GM18517 (cell line): Measurements from ENCODE around the gene PARP9.

Experiments
- ATAC-seq: cut with Tn5 transposase; IDR thresholded peaks from one replicate; pipeline ENCODE4 v1.9.1; 2021; ENCODE audit warnings: mild to moderate bottlenecking, moderate library complexity; ENCODE audit not compliant: unreplicated experiment

PARP9 gene

DNA sequence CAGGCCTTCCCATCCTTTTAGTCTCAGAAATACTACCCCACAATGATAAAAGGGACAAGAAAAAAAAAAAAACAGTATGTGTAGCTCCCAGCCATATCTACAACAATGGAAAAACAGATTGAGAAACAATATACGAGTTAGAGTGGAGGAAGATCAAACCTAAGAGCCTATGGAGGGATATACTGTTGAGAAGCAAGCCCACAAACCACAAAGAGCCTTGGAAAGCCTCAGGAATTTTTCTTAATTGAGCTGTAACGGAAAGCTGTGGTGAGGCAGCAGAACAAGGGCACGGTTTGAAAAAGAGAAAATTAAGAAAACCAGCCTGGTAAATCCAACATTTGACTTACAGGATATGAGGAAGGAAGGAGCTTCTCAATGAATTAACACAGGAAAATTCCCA lies 70.8 kb downstream of the PARP9 start:
- ATAC-seq: no peak

DNA sequence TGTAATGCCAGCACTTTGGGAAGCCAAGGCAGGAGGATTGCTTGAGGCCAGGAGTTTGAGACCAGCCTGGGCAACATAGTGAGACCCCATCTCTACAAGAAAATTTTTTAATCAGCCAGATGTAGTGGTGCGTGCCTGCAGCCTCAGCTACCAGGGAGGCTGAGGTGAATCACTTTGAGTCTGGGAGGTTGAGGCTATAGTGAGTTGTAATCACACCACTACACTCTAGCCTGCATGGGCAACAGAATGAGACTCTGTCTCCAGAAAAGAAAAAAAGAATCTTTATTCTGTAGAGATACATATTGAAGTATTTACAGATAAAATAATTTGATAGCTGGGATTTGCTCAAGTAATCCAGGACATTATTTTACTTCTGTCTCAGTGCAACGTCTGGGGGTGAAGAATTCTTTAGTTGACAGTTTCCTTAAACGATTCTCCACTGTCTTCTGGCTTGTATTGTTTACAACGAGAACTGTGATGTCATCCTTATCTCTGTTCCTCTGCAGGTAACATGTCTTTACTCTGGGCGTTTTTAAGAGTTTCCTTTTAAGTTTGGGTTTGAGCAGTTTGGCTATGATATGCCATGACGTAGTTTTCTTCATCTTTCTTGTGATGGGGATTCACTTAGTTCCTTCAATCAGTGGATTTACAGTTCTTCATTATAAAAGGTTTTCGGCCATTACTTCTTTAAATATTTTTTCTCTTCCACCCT lies 75.7 kb downstream of the PARP9 start:
- no peak for ATAC-seq

DNA sequence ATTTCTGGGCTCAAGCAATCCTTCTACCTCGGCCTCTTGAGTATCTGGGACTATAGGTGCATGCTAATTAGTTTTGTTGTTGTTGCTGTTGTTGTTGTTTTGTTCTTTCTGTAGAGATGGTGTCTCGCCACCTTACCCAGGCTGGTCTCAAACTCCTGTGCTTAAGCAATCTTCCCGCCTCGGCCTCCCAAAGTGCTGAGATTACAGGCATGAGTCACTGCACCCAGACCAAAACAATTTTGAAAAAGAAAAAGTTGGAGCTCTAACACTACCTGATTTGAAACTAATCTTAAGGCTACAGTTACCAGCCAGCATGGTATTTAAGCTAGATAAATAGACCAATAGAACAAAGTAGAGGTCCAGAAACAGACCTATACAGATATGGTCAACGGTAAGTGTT lies 79.1 kb downstream of the PARP9 start:
- ATAC-seq: no peak

DNA sequence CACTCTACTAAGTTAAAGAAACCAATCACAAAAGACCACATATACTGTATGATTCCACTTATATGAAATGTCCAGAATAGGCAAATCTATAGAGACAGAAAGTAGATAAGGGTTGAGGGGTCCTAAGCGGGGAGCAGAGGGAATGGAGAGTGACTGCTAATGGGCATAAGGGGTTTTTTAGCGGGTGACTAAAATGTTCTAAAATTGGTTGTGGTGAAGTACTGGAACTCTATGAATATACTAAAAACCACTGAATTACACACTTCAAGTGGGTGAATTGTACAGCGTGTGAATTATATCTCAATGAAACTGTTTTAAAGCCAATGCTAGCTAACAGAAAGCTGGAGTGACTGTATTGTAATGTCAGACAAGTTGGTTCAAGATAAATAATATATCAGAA lies 82.7 kb downstream of the PARP9 start:
- no peak for ATAC-seq
